SU-DHL-6 (cell line): ENCODE data around the gene CYP4F2.
"Not testable (repeated sequence)": the region's sequence is repeated elsewhere in the genome, so short reads cannot be mapped to it uniquely, and the experiment has no call there.

ENCODE experiments used
- CTCF ChIP-seq: fragments of 200-600 bp; sonication (generic); IDR thresholded peaks from one replicate; pipeline ENCODE4 v1.5.1; 2017; ENCODE audit warnings: antibody characterized with exemption, mild to moderate bottlenecking, low read length, moderate library complexity; ENCODE audit not compliant: insufficient read depth, poor library complexity, severe bottlenecking
- EZH2phosphoT487 ChIP-seq: fragments of 200-600 bp; sonication (generic), shearing (Covaris generic); conservative IDR thresholded peaks from 2 replicates; pipeline ENCODE4 v1.6.1; 2018; ENCODE audit warnings: mild to moderate bottlenecking, antibody characterized with exemption, low read length, moderate library complexity, mixed read lengths

GRCh38 chr19:15839888-15840287, 58.0 kb downstream of the CYP4F2 start:
- not testable (repeated sequence) for TF ChIP-seq CTCF, EZH2phosphoT487
